ENCODE data around the gene NRTN.
A peak's percentile ranks its signal among the peaks of the same experiment; 100 is the strongest.

Gene NRTN

GRCh38 chr19:5790559-5791520 is 14.0 kb upstream of the NRTN start, which contains the start of gene DUS3L:
DUS3L (minus strand) TSS chr19:5791163; CDS start chr19:5791141, 22 bp downstream.
- peak; percentile 90 for DNase-seq (ENCODE audit: low read depth)

GRCh38 chr19:5792224-5792623 is 12.6 kb upstream of the NRTN start:
- DNase-seq (ENCODE audit: low read depth), result no peak

- no peak for DNase-seq (ENCODE audit: low read depth)
Measured at GRCh38 chr19:5793188-5793587, 11.7 kb upstream of the NRTN start.

DNA sequence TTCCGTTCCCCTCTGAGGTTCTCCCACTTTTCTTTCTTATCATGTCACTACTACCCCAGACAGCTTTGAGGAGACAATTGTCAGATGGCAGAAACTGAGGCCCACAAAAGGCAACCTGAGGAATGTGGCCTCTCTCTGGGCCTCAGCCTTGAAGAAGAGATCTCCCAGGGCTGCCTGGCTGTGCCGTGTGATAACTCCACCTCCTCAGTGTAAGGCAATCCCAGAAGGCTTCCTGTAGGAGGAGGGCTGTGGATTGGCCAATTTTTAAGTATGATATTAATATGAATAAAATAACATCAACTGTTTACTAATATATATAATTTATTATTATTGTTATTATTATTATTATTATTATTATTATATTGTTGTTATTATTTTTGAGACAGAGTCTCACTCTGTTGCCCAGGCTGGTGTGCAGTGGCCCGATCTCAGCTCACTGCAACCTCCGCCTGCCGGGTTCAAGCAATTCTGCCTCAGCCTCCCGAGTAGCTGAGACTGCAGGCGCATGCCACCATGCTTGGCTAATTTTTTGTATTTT is 9.4 kb upstream of the NRTN start:
- DNase-seq (ENCODE audit: low read depth), result no peak

- DNase-seq (ENCODE audit: low read depth), result no peak
Measured at GRCh38 chr19:5798244-5798643, 6.6 kb upstream of the NRTN start.

GRCh38 chr19:5799247-5800241 is 5.3 kb upstream of the NRTN start:
- DNase-seq (ENCODE audit: low read depth), result no peak

DNA sequence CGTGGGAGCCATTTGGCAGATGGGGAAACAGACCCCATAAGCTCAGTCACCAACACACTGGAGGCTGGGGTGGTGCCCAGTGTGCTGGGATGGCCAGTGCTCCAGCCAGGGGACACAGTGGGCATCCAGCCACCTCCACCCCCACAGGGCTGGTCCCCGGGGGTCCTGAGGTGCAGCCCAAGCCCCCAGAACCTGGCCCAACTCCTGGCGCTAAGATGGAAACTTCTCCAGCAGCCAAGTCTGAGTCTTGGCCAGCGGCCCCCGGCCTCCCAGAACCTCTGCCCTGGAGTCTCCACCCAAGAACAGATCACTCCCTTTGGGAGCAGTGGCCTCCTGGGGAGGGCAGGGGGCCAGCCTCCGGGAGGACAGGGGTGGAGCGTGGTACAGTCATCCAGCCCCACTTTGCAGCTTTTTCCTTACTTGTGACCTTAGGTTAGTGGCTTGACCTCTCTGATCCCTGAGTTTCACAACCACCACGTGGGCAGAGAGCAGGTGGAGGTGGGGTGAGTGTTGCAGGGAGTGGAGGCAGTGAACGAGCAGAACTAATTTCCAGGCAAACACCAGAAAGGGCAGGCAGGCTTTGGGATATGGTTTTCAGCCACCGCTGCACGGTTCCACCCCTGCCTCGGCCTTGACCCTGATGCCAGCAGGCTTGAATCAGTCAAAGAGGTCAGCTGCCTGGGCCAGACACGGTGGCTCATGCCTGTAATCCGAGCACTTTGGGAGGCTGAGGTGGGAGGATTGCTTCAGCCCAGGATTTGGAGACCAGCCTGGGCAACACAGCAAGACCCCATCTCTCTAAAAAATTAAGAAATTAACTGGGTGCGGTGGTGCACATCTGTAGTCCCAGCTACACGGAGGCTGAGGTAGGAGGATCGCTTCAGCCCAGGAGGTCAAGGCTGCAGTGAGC is 4.3 kb upstream of the NRTN start:
- no peak for DNase-seq (ENCODE audit: low read depth)

DNA sequence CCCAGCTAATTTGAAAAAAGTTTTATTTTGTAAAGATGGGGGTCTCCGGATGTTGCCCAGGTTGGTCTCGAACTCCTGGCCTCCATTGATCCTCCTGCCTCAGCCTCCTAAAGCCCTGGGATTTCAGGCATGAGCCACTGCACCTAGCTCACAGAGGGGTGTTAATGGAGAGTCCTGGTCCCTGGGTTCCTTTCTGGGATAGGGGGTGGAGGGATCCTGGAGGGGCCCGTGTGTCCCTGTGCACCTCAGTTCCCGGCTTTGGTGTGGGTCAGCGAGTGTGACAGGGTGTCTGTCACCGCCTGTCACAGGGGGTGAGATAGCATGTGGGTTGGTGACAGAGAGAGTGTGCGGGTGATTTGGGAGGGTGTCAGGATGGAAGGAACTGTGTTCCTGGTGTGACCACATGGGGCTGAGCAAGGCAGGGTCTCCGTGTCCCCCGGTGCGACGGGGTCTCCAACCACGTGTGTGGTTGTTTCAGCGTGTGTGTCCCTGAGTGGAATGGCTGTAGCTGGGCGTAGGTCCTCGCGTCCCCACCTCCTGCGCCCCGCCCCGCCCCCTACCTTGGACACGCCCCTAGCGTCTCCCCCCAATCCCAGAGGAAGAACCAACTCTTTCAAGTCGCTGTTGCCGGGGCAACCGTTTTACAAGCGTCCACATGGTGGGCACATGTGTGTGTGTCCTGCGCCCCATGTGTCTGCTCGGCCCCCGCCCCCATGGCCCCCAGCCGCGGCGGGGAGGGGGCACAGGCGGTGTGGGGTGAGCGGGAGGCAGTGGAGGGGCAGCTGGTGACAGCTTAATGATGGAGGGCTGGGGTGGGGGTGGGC is 2.9 kb upstream of the NRTN start:
- no peak for DNase-seq (ENCODE audit: low read depth)

DNA sequence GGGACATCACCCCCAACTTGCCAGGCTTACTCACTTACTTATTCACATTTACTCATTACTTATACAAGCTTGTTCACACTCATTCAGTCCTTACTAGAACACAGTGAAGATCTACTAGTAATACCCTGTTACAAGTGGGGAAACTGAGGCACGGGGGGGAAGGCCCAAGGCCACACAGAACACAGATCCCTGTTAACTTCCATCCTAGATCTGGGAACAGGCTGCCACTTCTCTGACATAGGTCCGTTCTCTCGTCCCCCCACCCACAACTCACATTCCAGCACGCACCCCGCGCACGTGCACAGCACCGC is 1.5 kb upstream of the NRTN start:
- DNase-seq (ENCODE audit: low read depth), result no peak

- DNase-seq (ENCODE audit: low read depth), result peak; percentile 90
Measured at GRCh38 chr19:5803752-5804515, 933 bp upstream of the NRTN start.

GRCh38 chr19:5805462-5806132 is 730 bp downstream of the NRTN start:
- DNase-seq (ENCODE audit: low read depth), result no peak

GRCh38 chr19:5806133-5806489 is 1.2 kb downstream of the NRTN start:
- DNase-seq (ENCODE audit: low read depth), result no peak

DNA sequence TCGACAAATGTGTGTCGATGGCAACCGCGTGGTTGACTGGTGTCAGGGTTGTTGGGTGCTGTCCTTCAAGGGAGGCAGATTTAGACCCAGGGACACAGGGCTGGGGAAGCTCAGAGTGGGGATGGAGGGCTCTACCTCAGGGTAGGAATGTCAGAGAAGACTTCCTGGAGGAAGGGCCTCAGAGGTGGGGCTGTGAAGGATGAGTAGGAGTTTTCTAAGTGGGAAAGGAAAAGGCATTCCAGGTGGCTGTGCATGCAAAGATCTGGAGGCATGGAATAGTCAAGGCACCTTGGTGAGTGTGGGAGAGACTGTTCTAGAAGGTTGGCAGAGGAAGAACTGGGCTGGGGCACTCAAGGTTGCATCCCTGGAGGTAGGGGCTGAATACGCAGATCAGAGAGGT is 2.0 kb downstream of the NRTN start:
- DNase-seq (ENCODE audit: low read depth), result no peak

- DNase-seq (ENCODE audit: low read depth), result no peak
Measured at GRCh38 chr19:5808120-5808816, 3.4 kb downstream of the NRTN start.

DNA sequence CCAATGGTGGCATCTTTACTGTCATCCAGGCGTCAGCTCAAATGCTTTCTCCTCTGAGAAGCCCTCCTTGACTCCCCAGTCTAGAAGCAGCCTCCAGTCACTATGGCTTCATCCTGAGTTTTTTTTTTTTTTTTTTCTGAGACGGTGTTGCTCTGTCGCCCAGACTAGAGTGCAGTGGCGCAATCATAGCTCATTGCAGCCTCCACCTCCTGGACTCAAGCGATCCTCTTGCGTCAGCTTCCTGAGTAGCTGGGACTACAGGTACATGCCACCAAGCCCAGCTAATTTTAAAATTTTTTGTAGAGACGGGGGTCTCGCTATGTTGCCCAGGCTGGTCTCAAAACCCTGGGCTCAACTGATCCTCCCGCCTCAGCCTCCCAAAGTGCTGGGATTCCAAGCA is 4.2 kb downstream of the NRTN start:
- no peak for DNase-seq (ENCODE audit: low read depth)

DNA sequence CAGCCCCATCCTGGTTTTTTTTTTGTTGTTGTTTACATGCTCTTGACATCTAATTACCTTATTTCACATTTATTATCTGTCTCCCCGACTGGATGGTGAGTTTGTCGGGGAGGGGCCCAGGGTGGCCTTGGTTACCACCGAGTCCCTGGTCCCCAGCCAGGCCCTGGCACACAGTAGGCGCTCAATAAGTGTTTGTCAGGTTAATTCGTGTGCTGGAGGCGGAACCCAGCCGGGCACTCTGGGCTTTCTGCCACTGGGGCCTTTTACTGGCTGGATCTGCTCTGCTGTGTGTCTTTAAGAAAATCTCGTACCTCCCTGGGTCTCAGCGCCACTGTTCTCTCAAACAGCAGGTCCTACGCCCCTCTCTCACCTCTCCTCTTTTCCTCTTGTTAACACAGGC is 4.6 kb downstream of the NRTN start:
- no peak for DNase-seq (ENCODE audit: low read depth)

DNA sequence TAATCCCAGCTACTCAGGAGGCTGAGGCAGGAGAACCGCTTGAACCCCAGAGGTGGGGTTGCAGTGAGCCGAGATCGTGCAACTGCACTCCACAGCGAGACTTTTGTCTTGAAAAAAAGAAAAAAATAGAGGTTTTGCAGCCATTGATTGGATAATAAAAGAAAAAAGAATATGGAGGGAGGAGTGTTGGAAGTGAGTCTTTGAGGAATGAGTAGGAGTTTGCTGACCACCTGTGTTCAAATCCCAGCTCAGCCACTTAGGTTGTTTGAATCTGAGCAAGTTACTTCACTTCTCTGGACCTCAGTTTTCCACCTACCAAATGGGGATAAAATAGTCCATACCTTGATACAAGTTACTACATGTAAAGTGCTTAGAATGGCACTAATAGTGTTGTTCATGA is 6.2 kb downstream of the NRTN start:
- no peak for DNase-seq (ENCODE audit: low read depth)

- DNase-seq (ENCODE audit: low read depth), result no peak
Measured at GRCh38 chr19:5814123-5814851, 9.4 kb downstream of the NRTN start.
